ENCODE results near the gene SRCIN1.
A peak's percentile ranks its signal among the peaks of the same experiment; 100 is the strongest.

SRCIN1 gene

GRCh38 chr17:38600416-38600815 is 5.3 kb downstream of the SRCIN1 start:
- H3K27ac ChIP-seq: no peak overlapping the region
- TF ChIP-seq, protein P1, sequence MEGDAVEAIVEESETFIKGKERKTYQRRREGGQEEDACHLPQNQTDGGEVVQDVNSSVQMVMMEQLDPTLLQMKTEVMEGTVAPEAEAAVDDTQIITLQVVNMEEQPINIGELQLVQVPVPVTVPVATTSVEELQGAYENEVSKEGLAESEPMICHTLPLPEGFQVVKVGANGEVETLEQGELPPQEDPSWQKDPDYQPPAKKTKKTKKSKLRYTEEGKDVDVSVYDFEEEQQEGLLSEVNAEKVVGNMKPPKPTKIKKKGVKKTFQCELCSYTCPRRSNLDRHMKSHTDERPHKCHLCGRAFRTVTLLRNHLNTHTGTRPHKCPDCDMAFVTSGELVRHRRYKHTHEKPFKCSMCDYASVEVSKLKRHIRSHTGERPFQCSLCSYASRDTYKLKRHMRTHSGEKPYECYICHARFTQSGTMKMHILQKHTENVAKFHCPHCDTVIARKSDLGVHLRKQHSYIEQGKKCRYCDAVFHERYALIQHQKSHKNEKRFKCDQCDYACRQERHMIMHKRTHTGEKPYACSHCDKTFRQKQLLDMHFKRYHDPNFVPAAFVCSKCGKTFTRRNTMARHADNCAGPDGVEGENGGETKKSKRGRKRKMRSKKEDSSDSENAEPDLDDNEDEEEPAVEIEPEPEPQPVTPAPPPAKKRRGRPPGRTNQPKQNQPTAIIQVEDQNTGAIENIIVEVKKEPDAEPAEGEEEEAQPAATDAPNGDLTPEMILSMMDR (conservative IDR thresholded peaks at IDR 0.05; ENCODE audit: low read depth): no peak
- no peak for DNase-seq (ENCODE audit: low spot score)
- CTCF ChIA-PET: no interaction called here
- POLR2A ChIA-PET (ENCODE audit: low non-redundant PET): interaction anchor here (1.5 kb wide), 1 partner anchor 42 kb away, joined by 4 read pairs; no protein-coding TSS in a partner anchor

- DNase-seq (ENCODE audit: low spot score): no peak
- H3K27ac ChIP-seq: no peak overlapping the region
- POLR2A ChIA-PET (ENCODE audit: low non-redundant PET): interaction anchor here (1.5 kb wide), 1 partner anchor 41 kb away, joined by 4 read pairs; no protein-coding TSS in a partner anchor
- CTCF ChIA-PET: interaction anchor here (0.9 to 1.0 kb wide), 2 partner anchors 8 to 64 kb away, joined by 5 to 6 read pairs; no protein-coding TSS in a partner anchor
- TF ChIP-seq, protein P1 (conservative IDR thresholded peaks at IDR 0.05; ENCODE audit: low read depth): no peak
These were observed 6.3 kb downstream of the SRCIN1 start for GRCh38 chr17:38599398-38599856.

DNA sequence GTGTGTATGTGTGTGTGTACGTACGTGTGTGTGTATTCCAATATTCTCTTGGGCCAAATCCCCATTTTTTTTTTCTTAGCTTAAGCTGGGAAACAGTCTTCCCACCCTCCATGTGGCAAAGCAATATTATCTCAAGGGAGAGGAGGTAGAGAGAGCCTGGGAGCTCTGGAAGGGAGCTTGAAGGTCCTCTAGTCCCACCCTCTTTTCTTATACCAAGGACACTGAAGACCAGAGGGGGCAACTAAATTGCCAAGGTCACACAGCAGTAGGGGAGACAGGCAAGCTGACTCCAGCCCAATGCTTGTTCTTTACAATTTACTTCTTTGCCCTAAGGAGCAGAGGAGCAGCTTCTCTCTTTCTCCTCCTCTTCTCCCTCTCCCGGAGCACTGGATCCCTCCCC is 6.8 kb downstream of the SRCIN1 start:
- CTCF ChIA-PET: interaction anchor here (0.6 to 1.0 kb wide), 3 partner anchors 8 to 1358 kb away, joined by 3 to 6 read pairs (median 5); no protein-coding TSS in a partner anchor
- POLR2A ChIA-PET (ENCODE audit: low non-redundant PET): interaction anchor here (1.5 kb wide), 1 partner anchor 41 kb away, joined by 4 read pairs; no protein-coding TSS in a partner anchor
- TF ChIP-seq, protein P1 (conservative IDR thresholded peaks at IDR 0.05; ENCODE audit: low read depth): no peak
- no peak overlapping the region for H3K27ac ChIP-seq
- no peak for DNase-seq (ENCODE audit: low spot score)

DNA sequence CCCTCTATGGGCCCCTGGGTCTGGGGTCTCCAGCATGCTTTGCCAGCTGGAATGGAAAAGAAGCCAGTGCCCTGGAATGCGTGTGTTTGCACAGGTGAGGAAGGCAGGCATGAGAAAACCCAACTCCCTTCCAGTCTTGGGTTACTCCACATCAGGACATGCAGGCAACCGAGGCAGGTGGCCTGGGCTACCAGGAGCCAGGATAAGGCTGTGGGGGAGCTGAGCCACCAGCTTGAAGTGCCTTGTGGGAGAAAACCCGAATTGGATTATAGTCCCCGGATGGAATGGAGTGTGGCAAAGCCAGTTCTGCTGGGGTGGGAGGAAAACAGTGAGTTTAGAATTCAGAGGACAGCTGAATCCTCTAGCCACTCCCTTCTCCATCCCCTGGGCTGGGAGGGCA is 7.2 kb downstream of the SRCIN1 start:
- DNase-seq (ENCODE audit: low spot score): peak; percentile 51
- CTCF ChIA-PET: interaction anchor here (0.6 to 0.9 kb wide), 3 partner anchors 9 to 1357 kb away, joined by 3 to 5 read pairs (median 3); no protein-coding TSS in a partner anchor
- H3K27ac ChIP-seq: no peak overlapping the region
- TF ChIP-seq, protein P1 (conservative IDR thresholded peaks at IDR 0.05; ENCODE audit: low read depth): no peak
- POLR2A ChIA-PET (ENCODE audit: low non-redundant PET): no interaction called here

GRCh38 chr17:38597375-38597774 is 8.4 kb downstream of the SRCIN1 start:
- DNase-seq (ENCODE audit: low spot score): no peak
- ChIA-PET CTCF (interaction anchor here (1.9 kb wide), 1 partner anchor 13 kb away, joined by 8 read pairs; no protein-coding TSS in a partner anchor), POLR2A (ENCODE audit: low non-redundant PET) (no interaction called here)
- TF ChIP-seq, protein P1 (conservative IDR thresholded peaks at IDR 0.05; ENCODE audit: low read depth): no peak
- no peak overlapping the region for H3K27ac ChIP-seq

DNA sequence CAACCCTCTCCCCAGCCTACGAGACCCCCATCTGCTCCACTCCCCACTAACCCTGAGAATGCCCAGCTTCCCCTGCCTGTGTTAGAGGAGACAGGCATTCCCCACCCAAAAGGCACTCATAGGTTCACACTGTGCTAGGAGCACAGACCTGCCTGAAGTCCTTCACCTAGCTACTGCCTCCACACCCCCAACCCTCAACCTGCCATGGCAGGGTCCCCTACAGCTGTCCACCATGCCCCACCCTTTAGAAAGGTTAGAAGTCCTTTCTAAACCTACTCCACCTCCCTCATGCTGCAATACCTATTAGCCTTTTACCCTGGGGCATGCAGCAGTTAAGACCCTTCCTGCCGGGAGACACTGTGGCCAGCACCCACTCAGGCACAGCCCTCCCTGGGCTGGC is 9.1 kb downstream of the SRCIN1 start:
- POLR2A ChIA-PET (ENCODE audit: low non-redundant PET): no interaction called here
- CTCF ChIA-PET: interaction anchor here (1.9 kb wide), 1 partner anchor 12 kb away, joined by 8 read pairs; no protein-coding TSS in a partner anchor
- DNase-seq (ENCODE audit: low spot score): no peak
- no peak overlapping the region for H3K27ac ChIP-seq
- TF ChIP-seq, protein P1 (conservative IDR thresholded peaks at IDR 0.05; ENCODE audit: low read depth): no peak
